HFF-Myc (cell line): ENCODE data around the gene PRKCE.

Experiments
- DNase-seq: peaks from one replicate; pipeline ENCODE4 v3.0.0-alpha.2; 2011; ENCODE audit warnings: low read depth; ENCODE audit errors: extremely low read depth
- H3K4me3 ChIP-seq: replicated peaks from 2 replicates; pipeline ENCODE4 v1.5.1; 2011; ENCODE audit warnings: low read depth, mild to moderate bottlenecking, control low read depth, low read length
- CTCF ChIP-seq: IDR thresholded peaks from 2 replicates; pipeline ENCODE4 v1.5.1; 2012; ENCODE audit warnings: mild to moderate bottlenecking, low read depth, low read length, control low read depth; ENCODE audit errors: missing control alignments

Gene PRKCE

GRCh38 chr2:46171411-46171953 is 520.0 kb downstream of the PRKCE start:
- no peak for TF ChIP-seq CTCF
- no peak overlapping the region for H3K4me3 ChIP-seq
- peak; percentile 87 for DNase-seq

GRCh38 chr2:46171996-46172546 is 520.6 kb downstream of the PRKCE start:
- H3K4me3 ChIP-seq: no peak overlapping the region
- DNase-seq: no peak
- peak; percentile 4 for TF ChIP-seq CTCF

GRCh38 chr2:46173030-46173429 is 521.6 kb downstream of the PRKCE start:
- no peak for TF ChIP-seq CTCF
- H3K4me3 ChIP-seq: no peak overlapping the region
- DNase-seq: no peak

GRCh38 chr2:46173636-46174250 is 522.3 kb downstream of the PRKCE start:
- no peak for TF ChIP-seq CTCF

GRCh38 chr2:46174345-46175170 is 523.1 kb downstream of the PRKCE start:
- TF ChIP-seq CTCF: no peak
- H3K4me3 ChIP-seq: no peak overlapping the region
- no peak for DNase-seq

More at GRCh38 chr2:46173636-46174250, 522.3 kb downstream of the PRKCE start:
- no peak overlapping the region for H3K4me3 ChIP-seq
- DNase-seq: no peak

GRCh38 chr2:46175419-46175818 is 523.9 kb downstream of the PRKCE start:
- no peak overlapping the region for H3K4me3 ChIP-seq
- DNase-seq: no peak
- TF ChIP-seq CTCF: no peak
